GM12801 (cell line): ENCODE measurements around the gene EDDM3A.

Source experiments
- CTCF ChIP-seq: IDR thresholded peaks from one replicate; pipeline ENCODE4 v1.5.1; 2011; ENCODE audit warnings: control low read depth; ENCODE audit not compliant: insufficient read length; ENCODE audit errors: extremely low read depth

The EDDM3A gene

DNA sequence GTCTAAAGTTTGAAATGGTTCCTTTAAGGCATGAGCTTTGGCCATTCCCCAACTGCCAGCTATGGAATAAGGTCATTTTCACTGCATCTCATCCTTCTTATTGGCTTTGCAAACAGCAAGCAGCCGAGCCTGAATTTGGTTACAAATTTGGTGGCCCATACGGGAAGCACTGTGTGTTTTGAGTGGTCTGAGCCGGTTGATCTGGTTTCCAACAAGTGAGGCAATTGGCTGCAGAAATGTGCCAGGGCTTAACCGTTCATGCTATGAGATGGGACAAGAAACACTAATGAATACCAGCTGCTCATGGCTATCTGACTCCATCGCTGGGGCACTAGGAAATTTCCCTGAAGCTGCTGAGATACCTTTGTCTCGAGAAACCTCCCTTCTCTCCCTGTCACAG, 9.3 kb downstream of the EDDM3A start:
- no peak for TF ChIP-seq CTCF

GRCh38 chr14:20757965-20758364, 12.3 kb downstream of the EDDM3A start:
- no peak for TF ChIP-seq CTCF

- no peak for TF ChIP-seq CTCF
Measured at GRCh38 chr14:20760950-20761349, 15.3 kb downstream of the EDDM3A start.

GRCh38 chr14:20768593-20768892, 22.9 kb downstream of the EDDM3A start:
- no peak for TF ChIP-seq CTCF

DNA sequence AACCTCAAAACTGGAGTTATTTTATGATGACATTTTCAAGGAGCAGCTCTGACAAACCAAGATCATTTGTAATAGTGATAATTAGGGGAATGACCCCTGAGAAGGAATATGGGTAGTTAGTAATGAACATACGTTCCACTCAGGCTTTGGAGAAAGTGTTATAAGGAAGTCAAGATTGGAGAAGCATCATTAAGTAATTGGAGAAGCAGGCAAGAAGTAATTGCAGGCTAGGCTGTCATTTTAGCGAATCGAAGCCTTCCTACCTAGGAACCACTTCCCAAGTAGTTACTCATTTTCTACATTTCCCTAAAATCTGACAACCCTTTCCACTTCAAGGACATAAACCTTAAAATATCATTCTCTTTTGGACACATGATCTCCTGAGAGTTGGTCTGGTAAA, 23.7 kb downstream of the EDDM3A start:
- no peak for TF ChIP-seq CTCF

- TF ChIP-seq CTCF: no peak
Measured at GRCh38 chr14:20772650-20773049, 27.0 kb downstream of the EDDM3A start.

DNA sequence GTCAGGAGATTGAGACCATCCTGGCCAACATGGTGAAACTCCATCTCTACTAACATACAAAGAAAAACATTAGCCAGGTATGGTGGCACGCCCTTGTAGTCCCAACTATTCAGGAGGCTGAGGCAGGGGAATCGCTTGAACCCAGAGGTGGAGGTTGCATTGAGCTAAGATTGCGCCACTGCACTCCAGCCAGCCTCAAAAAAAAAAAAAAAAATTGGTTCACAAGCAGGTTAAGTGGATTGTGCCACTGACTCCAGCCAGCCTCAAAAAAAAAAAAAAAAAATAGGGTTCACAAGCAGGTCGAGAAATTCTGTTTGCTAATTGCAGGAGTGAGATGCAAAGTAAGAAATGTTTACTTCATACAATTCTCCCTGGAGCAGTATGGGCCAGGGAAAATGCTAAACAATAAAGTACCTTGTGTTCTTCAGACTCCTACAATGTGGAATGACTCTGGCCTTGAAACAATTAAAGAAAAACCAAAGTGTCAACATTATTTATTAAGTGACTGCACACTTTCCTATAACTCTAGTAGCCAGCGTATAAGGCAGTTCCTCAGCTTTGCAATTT, 28.7 kb downstream of the EDDM3A start:
- TF ChIP-seq CTCF: no peak

GRCh38 chr14:20775043-20775442, 29.4 kb downstream of the EDDM3A start:
- no peak for TF ChIP-seq CTCF
